ENCODE results near the gene TMEM43.
A peak's percentile ranks its signal among the peaks of the same experiment; 100 is the strongest.

Gene TMEM43

DNA sequence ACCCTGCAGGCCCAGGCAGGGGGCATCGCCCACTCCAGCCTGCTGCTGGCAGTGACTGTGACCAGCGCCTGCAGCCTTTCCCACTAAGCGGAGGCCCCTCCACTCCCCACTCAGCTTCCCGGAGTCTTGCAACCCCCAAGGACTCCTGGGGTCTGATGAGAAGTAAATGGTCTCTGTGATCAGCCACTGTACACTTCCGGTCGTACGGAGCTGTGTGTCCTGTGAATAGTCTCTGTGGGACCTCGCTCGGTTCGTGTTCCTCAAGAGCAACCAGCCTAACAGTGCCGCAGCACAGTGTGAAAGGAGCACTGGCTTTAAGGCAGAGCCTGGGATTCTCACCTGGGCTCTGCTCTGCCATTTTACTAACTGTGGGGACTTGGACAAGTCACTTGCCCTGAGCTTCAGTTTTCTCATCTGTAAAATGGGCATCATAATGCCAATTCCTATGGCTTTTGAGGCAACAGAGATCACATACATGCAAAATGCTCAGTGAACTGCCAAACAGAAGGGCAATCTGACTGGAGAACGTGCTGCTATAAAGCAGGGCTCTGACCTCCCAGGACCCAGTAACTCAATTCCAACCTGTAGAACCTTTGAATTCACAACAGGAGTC lies 26.7 kb downstream of the TMEM43 start:
- DNase-seq (ENCODE audit: low spot score), result no peak

DNA sequence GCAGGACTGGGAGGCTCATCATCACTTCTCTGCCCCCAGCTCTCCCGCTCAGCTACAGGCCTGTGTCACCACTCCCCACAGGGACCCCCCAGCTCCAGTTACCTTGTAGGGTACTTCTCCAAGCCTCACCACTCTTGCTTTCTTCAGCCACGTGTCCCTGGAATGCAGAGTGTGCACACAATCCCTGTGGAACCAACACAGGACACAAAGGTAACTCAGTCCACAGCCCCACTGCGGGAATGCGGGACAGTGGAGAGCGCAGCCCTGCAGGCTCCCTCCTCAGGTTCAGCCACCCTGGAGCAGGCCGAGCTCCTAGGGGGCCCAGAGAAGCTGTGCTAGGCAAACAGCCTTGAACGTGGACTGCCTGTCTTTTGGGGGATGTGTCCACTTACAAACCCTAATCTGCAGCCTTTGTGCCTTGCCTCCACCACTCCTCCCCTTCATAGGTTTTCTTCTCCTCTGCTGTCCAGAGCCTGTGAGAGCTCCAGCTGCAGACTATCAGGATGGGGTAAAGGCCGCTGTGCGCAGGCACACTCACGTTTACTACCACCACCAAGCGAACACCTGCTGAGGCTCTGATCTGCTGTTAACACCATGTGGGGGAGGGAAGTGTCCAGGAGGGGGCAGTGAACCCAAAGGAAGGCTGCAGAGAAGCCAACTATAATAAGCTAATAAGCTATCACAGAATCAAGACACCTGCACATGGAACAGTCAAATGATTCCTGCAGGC lies 27.5 kb downstream of the TMEM43 start:
- no peak for DNase-seq (ENCODE audit: low spot score)

DNA sequence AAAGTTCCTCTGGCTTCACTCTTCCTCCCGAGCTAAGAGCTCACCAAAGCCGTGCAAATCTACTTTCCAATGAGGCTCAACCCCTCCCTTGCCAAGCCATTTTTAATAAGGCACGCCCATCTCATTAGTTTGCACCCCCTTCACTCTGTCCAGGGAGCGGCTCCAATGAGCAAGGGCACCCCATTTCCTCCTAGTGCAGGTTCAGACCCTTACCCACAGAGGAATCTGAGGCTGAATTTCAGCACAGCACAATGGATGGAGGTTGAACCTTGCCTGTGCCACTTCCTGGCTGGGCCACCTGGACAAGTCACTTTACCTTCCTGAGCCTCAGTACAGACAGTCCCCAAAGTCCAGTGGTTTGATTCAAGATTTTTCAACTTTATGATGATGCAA lies 28.1 kb downstream of the TMEM43 start:
- DNase-seq (ENCODE audit: low spot score), result no peak

DNA sequence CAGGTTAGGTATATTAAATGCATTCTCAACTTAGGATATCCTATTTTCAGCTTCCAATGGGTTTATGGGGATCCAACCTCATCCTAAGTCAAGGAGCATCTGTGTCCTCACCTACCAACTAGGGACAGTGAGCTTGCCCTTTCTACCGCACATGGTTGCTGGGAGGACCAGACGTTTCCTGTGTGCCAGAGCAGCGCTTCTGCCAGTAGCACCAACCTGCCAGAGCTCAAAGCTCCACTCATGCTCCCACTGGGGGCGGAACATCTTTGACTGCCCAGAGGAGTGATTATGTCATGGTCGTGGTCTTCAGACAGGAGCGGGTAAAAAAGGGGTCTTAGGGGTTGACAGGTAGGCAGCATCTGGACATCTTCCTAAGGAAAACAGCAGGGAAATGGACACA lies 28.8 kb downstream of the TMEM43 start:
- no peak for DNase-seq (ENCODE audit: low spot score)

DNA sequence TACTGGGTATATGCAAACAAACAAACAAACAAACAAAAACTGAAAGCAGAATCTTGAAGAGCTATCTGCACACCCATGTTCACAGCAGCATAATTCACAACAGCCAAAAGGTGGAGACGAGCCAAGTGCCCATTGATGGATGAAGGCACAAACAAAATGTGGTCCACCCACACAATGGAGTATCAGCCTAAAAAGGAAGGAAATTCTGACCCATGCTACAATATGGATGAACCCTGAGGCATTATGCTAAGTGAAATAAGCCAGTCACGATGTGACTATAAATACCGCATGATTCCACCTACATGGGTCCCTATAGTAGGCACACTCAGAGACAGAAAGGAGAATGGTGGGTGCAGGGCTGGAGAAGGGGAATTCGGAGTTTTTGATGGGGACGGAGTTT lies 29.4 kb downstream of the TMEM43 start:
- DNase-seq (ENCODE audit: low spot score), result no peak

DNA sequence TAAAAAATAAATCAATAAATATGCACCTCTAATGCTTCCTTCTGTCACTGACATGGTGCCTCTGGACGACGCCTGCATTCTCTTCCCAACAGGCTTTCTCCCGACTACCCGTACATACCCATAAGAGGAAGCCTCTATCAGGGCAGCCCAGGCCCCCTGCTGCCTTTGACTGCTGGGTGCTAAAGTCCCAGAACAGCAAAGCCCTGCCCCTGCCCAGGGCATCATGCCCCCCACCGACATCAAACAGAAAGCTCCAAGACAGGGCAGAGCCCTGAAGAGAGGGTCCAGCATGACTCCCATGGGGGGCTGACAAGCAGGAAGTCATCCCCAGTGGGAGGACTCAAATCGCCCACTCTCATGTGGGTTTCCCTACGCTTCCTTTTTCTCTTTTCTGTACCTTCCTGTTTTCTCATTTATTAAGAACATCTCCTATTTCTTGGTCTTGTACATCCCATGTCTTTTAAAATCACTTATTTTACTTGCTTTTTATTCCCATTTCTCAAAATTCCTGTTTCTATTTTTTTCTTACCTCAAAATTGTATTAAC lies 30.1 kb downstream of the TMEM43 start:
- DNase-seq (ENCODE audit: low spot score), result no peak

DNA sequence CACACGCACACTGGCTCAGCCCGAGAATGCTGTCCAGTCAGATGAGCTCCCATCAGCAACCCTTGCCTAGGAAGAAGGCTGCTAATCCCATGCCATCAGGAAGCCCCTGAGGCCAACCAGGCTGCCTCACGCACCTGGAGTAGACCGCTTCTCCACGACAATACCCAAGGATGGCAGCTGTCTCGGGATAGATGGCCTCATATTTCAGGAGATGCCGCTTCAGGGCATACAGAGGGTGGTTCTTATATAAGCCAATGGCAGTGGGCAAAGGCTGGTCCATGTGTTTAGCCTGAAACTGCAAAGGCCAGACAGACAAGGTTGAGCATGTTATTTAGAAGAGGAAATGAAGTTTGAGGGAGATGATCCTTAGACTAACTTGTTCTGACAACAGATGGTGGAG lies 31.3 kb downstream of the TMEM43 start:
- DNase-seq (ENCODE audit: low spot score), result no peak

DNA sequence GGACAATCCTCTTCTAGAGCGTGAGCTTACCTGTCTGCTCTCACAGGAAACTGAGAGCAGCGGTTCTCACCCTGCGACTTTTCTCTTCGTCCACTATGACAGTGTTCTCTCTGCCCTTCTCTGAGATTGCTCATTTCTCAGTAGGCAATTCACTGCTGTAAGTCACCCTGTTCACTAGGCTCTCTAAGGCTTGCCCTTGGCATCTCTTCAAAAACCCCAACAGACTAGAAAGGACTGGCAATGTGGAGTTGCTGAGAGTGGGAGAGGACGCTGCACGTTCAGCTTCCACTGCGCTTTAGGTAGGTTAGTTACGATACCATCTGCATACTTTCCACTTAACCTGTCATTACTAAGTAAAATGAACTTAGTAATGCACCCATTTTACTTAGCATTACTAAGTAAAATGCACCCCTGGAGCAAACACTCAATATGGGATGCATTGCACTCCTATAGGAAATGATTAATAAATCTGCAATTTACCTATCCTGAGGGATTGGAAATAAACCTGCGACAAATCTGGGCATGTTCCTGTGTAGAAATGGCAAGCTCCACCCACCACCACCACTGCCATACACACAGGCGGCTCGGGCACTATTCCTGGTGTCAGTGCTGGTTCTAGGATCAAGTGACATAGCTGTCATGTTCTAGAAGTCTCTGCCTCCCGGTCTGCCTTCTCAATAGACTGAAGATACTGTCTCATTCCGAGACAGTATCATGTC lies 32.1 kb downstream of the TMEM43 start:
- no peak for DNase-seq (ENCODE audit: low spot score)

DNA sequence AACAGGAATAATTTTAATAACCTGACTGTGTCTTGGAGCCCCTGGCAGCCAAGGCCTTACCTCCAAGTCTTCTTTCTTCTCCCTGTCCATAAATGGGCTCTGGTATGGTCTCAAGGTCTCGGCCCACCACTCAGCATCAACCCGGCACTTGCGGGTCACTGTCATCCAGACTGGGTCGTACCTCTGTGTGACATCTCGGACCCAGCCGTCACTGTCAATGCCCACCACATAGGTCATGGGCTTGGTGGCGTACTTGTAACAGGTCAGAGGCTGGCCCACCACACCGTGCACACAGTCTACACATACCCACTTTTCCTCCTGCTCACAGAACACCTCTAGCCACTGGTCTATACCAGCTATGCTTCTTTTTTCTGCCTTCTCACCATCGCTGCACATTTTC lies 33.1 kb downstream of the TMEM43 start:
- no peak for DNase-seq (ENCODE audit: low spot score)

DNA sequence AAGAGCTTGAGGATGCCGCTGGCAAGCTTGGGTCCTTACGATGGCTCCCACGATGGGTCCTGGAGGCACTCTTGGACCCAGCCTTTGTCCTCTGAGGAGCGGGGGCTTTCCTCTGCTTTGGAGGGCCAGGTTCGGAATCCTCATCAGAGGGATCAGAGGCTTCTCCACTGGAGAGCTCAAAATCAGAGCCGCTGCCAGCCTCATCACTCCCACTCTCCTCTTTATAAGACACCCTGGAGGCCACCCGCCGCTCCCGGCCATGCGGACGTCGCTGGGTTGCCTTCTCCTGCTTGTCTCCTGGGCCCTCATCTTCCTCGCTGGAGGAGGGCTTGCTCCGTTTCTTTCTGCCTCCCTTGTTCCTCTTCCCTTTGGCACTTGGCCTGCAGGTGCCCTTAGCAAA lies 33.5 kb downstream of the TMEM43 start:
- no peak for DNase-seq (ENCODE audit: low spot score)

DNA sequence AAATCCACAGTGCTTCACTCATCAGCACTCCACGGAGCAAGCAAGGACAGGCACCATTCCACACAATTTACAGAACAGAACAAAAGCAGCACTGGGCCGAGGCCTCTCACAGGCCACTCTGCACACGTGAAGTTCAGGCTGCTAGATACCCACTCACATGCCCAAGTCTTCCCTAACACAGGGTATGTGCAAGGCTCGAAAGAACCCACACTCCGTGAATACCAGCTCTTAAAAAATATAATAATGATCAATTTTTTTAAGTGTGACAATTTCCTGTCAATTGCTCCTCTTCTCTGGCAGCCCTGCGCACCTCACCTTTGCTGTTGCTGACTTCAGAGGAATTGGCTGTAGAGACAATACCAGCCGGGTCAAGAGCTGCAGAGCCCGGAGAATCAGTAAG lies 34.6 kb downstream of the TMEM43 start:
- no peak for DNase-seq (ENCODE audit: low spot score)

DNA sequence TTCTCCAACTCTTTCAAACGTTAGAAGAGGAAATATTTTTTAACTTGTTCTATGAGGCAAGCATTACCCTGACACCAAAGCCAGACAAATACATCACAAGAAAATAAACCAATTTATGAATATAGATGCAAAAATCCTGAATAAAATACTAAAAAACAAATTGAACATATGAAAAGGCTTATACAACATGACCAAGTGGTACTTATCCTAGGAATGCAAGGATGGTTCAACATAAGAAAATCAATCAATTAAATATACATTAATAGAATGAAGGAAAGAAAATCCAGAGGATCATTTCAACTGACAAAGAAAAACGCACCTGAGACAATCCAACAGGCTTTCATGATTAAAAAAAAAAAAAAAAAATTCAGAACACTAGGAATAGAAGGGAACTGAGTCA lies 36.4 kb downstream of the TMEM43 start:
- no peak for DNase-seq (ENCODE audit: low spot score)

DNA sequence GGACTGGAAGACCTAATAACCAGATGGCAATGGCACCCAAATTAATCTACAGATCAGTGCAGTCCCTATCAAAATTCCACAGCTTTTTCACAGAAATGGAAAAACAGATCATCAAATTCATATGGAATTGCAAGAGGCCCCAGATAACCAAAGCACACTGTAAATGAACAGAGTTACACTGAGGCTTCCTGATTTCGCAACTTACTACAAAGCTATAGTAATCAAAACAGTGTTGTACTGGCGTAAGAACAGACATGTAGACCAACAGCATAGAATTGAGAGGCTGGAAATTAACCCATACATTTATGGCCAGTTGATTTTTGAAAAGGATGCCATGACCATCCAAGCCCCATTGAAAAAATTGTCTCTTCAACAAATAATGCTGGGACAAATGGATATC lies 37.3 kb downstream of the TMEM43 start:
- DNase-seq (ENCODE audit: low spot score), result no peak

DNA sequence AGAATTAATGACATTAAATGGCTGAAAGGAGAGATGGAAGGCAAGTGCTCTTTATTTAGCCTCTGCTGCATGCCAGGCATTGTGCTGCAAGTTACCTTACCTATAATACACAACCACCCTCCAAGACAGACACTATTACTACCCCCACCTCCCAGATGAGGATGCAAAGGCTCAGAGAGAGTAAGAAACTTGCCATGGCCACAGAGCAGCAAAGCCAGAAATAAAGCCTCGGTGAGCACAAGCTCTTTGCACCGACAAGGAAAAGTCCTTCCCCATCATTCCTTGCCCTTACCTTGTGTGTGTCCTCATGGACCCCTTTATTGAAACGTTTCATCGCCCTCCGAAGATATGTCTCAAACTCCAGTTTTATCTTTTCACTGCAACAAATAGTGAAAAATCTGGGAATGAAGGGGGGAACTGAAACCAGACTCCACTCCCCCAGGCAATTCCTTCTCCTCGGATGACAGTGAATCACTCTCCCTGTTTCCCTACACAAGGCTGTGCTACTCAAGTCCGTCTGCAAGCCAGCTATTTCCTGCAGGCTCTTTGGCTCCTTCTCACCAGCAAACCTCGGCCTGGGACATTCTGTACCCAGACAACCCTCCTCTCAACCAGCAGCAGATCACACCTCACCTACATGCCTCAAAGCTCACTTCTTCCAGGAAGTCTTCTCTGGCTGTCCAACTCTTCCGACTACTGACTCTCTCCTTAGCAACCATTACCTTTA lies 42.2 kb downstream of the TMEM43 start:
- no peak for DNase-seq (ENCODE audit: low spot score)

DNA sequence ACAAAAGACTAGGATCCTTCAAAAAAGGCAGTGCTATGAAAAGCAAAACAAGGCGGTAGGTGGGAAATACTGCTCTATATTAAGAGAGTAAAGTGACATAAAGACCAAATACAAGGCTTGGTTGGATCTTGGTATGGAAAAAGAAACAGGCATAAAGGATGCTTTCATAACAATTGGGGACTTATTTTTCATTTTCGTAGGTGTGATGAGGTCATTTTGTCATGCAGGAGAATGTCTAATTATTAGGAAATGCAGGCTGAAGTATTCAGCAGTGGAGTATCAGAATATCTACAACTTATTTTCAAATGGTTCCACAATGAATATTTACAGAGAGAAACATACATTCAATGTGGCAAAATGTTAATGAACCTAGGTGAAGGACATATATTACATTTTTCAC lies 44.6 kb downstream of the TMEM43 start:
- DNase-seq (ENCODE audit: low spot score), result no peak

DNA sequence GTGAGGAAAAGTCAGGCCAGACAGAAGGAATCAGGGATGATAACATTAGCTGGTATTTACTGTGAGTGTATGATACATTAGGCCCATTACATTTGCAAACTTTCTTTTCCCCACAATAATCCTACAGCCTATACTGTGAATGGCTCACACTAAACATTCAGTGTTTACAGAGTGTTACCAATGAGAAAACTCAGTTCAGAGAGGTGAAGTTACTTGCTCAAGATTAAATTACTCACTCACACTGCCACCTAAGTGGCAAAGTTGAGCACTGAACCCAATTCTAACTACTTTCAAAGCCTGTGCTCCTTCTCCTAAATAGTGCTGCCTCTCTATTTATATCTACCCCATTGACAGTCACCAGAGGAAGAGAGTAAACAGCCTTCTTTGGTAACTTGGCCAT lies 45.0 kb downstream of the TMEM43 start:
- DNase-seq (ENCODE audit: low spot score), result no peak

DNA sequence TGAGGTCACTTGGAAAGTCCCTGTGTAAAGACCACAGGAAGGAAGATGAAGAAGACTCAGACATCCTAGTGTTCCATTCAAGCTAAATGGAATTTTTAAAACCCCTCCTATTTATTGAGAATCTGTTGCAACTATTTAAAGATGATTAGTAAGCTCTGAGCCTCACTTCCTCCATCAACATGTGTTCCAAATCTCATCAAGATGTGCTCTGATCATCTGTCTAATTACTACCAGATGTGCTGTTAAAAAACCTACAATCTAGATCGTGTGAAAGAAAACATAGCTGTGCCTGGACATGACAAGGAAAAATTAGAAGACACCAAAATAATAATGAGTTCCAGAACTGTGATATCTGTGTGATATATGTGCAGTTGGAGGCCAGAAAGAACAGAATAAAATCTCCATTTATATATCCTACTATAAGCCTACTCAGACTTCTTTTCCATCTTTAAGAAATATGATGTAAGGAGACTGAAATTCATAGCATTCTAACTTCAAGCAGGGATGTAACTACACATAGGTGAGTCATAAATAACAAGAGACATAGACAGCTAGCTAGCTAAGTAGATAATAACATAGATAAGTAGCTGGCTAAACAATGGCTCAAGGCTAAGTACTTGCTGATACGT lies 45.8 kb downstream of the TMEM43 start:
- peak; percentile 42 for DNase-seq (ENCODE audit: low spot score)

DNA sequence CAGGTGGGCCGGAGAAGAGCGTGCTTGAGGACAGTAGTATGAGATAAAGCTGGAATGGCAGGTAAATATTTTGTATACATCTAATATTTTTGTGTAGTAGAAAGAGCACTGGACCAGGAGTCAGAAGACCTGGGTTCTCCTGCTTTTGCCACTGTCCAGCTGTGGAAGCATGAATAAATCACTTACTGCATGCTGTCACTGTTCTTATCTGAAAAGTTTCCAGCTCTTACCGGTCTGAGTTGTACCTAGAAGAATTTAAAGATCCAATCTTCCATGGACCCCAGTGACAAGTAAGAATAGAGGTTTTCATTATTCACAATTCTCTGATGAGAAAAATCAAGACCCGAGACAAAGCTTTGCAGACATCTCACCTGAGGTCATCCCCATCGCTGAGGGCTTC lies 47.6 kb downstream of the TMEM43 start:
- no peak for DNase-seq (ENCODE audit: low spot score)

DNA sequence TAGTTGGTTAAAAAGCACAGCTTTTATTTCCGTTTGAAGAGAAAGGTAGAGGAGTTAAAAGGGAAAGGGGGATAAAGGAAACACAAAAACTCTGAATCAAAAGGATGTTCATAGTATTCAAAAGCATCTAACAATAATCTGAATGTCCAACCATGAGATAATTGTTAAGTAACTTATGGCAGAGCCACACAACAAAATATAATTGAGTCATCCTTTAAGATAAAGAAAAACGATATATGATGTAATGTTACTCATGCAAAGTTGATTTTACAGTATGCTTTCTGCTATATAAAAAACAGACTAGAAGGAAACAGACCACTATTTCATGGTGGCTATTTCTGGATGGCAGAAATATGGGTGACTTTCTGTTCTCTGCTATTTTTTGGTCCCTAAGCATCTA lies 49.6 kb downstream of the TMEM43 start:
- no peak for DNase-seq (ENCODE audit: low spot score)

DNA sequence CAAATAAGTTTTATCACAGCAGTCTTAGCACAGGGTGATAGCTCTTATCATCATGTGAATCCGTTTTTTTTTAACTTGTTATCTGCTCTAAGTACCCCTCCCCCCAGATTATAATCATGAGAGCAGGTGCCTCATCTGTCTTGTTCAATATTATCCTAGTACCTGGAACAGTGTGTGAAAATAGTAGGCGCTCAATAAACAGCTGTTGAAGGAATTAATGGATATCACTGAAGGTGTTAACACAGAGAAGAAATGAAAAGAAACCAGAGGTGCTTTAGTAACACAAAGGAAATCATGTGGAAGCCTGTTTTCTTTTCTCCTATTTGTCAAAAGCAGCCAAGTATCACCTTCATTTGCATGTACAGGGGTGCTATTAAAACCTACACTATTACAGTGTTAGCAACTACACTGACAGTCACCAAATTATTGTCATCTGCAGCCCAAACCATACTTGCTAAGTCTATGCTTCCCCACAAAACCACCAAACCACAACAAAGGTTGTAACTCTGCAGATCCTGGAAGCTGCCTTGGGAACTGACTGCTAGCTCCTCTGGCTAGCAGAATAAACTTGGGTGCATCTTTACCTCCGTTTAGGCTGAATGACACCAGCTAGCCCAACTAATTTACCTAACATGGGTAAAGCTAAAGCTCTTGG lies 50.7 kb downstream of the TMEM43 start:
- DNase-seq (ENCODE audit: low spot score), result peak; percentile 80

DNA sequence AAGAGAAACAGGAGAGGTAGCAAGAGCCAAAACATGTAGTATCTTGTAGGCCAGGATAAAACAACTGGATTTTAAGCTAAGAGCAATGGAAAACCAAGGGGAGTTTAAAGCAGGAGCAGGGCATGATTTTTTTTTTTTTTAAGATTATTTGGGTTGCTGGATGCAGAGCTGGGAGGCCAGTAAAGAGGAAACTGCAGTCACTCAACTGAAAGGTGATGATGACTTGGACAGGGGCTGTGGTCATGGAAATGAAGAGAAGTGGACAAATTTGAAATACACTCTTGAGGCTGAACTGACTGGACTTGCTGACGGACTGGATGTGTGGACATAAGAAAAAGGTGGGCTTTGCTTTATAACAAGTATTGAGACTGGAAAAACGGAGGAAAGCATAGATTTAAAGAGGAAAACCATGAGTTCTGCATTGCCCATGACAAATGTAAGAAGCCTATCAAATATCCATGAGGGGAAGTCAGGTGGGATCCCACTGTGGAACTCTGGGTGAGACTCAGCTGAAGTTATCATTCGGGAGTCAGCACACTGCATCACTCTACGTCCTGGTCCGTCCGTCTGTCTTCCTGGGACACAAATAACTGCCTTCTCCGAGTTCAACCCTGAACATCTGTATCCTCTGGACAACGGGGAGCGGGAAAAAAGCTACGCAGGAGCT lies 52.9 kb downstream of the TMEM43 start:
- peak; percentile 51 for DNase-seq (ENCODE audit: low spot score)
